GM18867 (cell line): ENCODE data around the gene TMEM131L.
"Not testable (repeated sequence)": the region's sequence is repeated elsewhere in the genome, so short reads cannot be mapped to it uniquely, and the experiment has no call there.

Experiments used
- ATAC-seq: cut with Tn5 transposase; IDR thresholded peaks from one replicate; pipeline ENCODE4 v1.9.1; 2021; ENCODE audit warnings: mild to moderate bottlenecking, moderate library complexity; ENCODE audit not compliant: unreplicated experiment

TMEM131L gene

GRCh38 chr4:153602758-153603157 lies 136.6 kb downstream of the TMEM131L start:
- ATAC-seq: no peak

- no peak for ATAC-seq
Observed at GRCh38 chr4:153603258-153603657, 137.1 kb downstream of the TMEM131L start.

DNA sequence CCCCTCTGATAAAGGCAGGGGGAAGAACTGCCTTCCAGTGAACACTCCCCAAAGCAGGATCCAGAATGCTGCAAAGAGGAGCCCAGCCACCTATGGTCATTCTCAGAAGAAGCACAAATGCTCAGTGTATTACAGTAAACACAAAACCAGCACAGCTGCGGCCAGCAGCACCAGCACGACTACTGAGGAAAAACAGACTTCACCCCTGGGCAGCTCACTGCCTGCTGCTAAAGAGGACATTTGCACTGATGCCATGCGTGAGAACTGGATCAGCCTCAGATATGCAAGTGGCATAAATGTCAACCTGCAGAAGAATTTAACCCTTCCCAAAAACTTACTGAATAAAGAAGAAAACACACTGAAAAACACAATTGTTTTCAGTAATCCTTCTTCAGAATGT lies 137.7 kb downstream of the TMEM131L start:
- no peak for ATAC-seq

DNA sequence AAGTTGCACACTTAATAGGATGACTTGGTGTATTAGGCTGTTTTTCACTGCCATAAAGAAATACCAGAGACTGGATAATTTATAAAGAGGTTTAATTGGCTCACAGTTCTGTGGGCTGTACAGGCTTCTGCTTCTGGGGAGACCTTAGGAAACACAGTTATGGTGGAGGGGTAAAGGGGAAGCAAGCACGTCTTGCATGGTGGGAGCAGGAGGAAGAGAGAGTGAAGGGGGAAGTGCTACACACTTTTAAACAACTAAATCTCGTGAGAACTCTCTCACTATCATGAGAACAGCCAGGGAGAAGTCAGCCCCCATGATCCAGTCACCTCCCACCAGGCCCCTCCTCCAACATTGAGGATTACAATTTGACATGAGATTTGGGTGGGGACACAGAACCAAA lies 142.9 kb downstream of the TMEM131L start:
- ATAC-seq: not testable (repeated sequence)

- ATAC-seq: no peak
Observed at GRCh38 chr4:153610623-153611376, 144.6 kb downstream of the TMEM131L start.

DNA sequence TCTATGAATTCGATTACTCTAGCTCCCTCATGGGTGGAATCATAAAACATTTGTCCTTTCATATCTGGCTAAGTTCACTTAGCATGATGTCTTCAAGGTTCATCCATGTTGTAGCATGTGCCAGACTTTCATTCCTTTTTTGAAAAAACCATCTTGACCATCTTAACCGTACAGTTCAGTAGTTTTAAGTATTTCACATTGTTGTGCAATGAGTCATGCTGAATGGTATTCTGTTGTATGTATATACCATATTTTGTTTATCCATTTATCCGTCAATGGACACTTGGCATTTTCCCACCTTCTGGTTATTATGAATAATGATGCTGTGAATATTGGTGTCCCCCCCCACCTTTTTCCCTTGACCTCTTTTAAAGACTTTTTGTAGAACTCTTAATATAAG lies 145.5 kb downstream of the TMEM131L start:
- ATAC-seq: no peak

GRCh38 chr4:153612878-153613277 lies 146.7 kb downstream of the TMEM131L start:
- ATAC-seq: no peak

- ATAC-seq: no peak
Observed at GRCh38 chr4:153616006-153616555, 149.9 kb downstream of the TMEM131L start.

GRCh38 chr4:153618833-153619232 lies 152.7 kb downstream of the TMEM131L start:
- ATAC-seq: no peak

GRCh38 chr4:153619811-153620210 lies 153.7 kb downstream of the TMEM131L start:
- no peak for ATAC-seq

DNA sequence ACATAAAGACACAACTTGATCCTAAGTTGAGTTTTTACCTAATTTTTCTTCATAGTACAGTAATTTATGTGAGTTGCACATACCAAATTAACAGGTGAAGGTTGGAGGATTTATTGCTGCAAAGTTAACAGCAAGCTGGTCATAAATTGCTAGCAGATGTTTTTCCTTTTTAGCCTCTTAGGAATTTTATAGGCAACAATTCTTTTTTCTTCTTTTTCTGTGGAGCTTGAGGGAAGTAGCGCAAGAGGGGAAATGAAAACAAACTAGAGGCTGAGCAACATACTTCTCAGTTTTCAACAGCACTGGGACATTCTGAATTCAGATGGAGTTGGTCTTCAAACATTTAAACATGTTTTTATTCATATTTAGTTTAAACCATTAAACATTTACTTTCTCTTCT lies 154.2 kb downstream of the TMEM131L start:
- ATAC-seq: no peak

DNA sequence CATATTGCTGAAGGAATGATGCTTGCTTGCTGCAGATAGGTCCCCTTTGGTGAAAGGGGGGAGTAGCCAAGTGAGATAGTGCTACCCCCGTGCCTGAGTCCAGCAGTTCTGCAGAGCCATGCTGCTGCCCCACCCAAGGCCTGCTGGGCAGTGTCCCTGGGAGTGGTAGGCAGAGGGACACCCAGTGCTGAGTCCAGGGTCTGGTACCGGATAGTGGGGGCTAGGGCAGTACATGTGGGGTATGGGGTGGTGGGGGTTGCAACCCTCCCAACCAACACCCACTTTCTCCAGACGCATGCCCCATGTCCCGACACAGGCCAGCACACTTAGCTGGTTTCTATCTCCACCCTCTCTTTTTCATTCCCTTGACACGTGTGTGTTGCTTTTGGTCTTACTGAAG lies 155.9 kb downstream of the TMEM131L start:
- no peak for ATAC-seq

DNA sequence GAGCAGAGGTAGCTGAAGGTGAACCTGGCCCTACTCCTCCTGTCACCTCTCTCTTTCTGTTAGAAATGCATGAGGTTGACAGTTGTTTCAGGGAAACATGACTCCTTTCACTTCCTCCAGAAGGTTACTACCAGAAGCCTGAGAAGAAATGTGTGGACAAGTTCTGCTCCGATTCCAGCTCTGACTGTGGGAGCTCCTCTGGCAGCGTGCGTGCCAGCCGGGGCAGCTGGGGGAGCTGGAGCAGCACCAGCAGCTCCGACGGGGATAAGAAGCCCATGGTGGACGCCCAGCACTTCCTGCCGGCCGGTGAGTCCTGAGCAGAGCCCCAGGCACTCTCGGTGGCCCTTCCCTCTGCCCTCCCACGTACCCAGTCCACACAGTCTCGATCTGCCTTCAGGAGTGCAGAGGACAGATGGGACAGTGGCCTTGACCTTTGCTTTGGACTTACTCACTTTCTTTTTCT lies 156.6 kb downstream of the TMEM131L start:
- ATAC-seq: no peak

DNA sequence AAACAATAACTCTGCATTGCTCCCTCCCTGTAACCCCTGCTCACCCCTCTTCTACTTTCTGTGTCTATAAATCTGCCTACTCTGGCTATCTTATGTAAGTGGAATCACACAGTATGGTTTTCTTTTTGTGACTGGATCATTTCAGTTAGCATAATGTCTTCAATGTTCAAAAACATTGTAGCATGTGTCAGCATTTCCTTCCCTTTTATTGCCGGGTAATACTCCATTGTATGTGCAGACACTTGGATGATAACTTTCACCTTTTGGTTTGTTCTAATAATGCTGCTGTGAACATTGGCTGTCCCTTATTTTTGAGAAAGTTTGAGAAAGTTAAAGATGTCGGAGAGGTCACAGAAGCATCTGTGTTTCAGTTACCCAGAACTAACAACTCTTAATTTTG lies 157.3 kb downstream of the TMEM131L start:
- no peak for ATAC-seq

DNA sequence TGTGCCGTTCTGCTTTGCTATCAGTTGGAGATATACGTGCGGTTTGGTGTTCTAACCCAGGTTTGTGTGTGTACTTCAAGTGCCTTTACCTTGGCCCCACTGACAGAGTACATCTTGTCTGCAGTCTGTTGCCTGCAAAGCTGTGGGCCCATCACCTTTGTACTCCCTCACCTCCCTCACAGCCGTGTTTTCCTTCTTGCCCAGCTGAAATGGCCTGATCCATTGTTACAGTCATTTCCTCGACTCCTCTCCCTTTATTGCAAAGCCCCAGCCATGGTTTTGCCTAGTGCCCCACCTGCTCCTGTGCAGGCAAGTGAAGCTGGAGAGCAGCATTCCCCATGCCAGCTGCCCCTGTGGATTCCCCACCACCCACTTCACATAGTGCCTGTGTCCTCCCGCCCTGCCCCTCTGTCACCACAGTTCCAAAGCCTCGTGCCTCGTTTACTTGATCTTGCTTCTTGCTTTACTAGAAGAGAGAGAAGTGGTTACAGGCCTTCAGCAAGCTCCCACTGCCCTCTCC lies 162.7 kb downstream of the TMEM131L start:
- no peak for ATAC-seq

GRCh38 chr4:153629776-153630175 lies 163.6 kb downstream of the TMEM131L start:
- no peak for ATAC-seq

DNA sequence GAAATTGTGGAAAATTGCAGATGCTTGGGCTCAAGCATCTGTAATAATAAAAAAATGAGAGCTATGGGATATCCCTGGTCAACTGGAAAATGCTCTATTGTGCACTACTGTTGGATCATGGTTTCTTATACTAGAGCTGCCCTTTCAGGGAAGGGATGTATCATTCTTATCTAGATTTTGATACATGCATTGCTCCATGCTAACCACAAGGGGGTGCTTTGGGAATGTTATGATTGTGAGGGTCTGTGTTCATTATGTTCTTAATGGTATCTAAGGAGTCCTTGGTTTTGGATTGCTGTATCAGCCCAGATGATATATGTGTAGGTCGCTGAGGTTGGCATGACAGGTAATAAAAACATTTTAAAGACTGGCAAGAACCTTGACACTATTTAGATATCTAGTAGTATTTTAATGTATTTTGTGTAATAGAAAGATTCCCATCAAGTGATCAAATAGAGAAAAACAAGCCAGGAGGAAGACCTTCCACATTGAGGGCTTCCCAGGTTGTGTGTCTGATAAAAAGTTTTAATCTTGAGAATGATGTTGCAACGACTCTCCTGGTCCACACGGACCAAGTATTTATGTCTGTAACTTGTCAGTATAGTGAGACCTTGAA lies 168.7 kb downstream of the TMEM131L start:
- ATAC-seq: no peak

- ATAC-seq: no peak
Observed at GRCh38 chr4:153635846-153636245, 169.7 kb downstream of the TMEM131L start.

DNA sequence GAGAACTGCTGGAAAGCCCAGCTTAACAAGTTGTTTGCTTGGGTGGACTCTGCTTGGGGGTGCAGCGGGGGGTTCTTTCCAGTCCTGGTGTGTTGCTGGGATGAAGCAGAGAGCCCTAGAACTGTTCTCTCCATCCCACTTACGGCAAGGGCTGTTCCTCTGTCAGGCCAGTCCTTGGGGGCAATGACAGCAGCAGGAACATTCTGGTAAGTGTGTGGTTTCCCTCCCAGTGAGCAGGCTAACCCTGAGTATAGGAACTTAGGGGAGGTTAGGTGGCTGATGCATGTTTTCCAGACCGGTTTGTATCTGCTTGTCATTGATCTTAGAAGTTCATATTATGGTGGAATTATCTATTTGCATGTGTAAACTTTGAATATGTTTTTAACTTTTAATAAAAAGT lies 171.0 kb downstream of the TMEM131L start:
- no peak for ATAC-seq

- ATAC-seq: no peak
Observed at GRCh38 chr4:153638011-153638410, 171.9 kb downstream of the TMEM131L start.

DNA sequence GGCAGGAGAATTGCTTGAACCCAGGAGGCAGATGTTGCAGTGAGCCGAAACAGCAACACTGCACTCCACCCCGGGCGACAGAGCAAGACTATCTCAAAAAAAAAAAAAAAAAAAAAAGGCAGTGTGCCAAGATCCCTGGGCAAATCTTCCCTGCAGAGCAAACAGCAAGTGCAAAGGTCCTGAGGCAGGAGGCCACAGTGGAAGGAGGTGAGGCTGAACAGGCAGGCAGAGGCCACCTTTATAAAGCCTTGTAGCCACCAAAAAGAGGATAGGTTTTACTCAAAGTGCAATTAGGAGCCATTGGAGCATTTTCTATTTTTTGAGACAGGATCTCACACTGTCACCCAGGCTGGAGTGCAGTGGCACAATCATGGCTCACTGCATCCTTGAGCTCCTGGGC lies 172.8 kb downstream of the TMEM131L start:
- no peak for ATAC-seq
